GM06990 (cell line): ENCODE results near the gene ARHGEF38.

Experiments
- DNase-seq: peaks from one replicate; pipeline ENCODE4 v3.0.0-alpha.2; 2011; ENCODE audit not compliant: insufficient read length; ENCODE audit errors: extremely low read depth
- H3K27me3 ChIP-seq: replicated peaks from 2 replicates; pipeline ENCODE4 v1.6.0; 2011; ENCODE audit warnings: low read length; ENCODE audit not compliant: control insufficient read depth, insufficient read depth
- H3K36me3 ChIP-seq: 2 replicates; pipeline ENCODE4 v1.5.1; 2011; ENCODE audit warnings: low read length; ENCODE audit not compliant: control insufficient read depth, insufficient read depth
- H3K4me3 ChIP-seq: replicated peaks from 2 replicates; pipeline ENCODE4 v1.5.1; 2011; ENCODE audit warnings: low read depth, mild to moderate bottlenecking, control low read depth, low read length
- CTCF ChIP-seq: IDR thresholded peaks from 2 replicates; pipeline ENCODE4 v1.5.1; 2011; ENCODE audit warnings: low read length, control low read depth, mild to moderate bottlenecking, inconsistent platforms; ENCODE audit not compliant: insufficient read depth, poor library complexity, severe bottlenecking

ARHGEF38 gene

GRCh38 chr4:105651884-105652283 lies 99.5 kb downstream of the ARHGEF38 start:
- Histone ChIP-seq H3K4me3 (no peak overlapping the region), H3K36me3 (no peaks in the 10 kb centered on the region), H3K27me3 (no peaks in the 10 kb centered on the region)
- TF ChIP-seq CTCF: no peak
- DNase-seq: no peak

GRCh38 chr4:105652286-105652888 lies 100.0 kb downstream of the ARHGEF38 start:
- DNase-seq: no peak
- no peaks in the 10 kb centered on the region for H3K27me3 ChIP-seq
- H3K36me3 ChIP-seq: no peaks in the 10 kb centered on the region
- no peak for TF ChIP-seq CTCF
- no peak overlapping the region for H3K4me3 ChIP-seq

GRCh38 chr4:105657117-105657765 lies 104.8 kb downstream of the ARHGEF38 start:
- H3K36me3 ChIP-seq: no peaks in the 10 kb centered on the region
- H3K27me3 ChIP-seq: no peaks in the 10 kb centered on the region
- no peak overlapping the region for H3K4me3 ChIP-seq
- no peak for TF ChIP-seq CTCF
- no peak for DNase-seq

GRCh38 chr4:105659190-105659589 lies 106.8 kb downstream of the ARHGEF38 start:
- DNase-seq: no peak
- no peaks in the 10 kb centered on the region for H3K36me3 ChIP-seq
- H3K27me3 ChIP-seq: no peaks in the 10 kb centered on the region
- H3K4me3 ChIP-seq: no peak overlapping the region
- no peak for TF ChIP-seq CTCF

GRCh38 chr4:105661028-105661427 lies 108.6 kb downstream of the ARHGEF38 start:
- Histone ChIP-seq H3K4me3 (no peak overlapping the region), H3K36me3 (no peaks in the 10 kb centered on the region), H3K27me3 (no peaks in the 10 kb centered on the region)
- no peak for TF ChIP-seq CTCF
- DNase-seq: no peak
